H9 (cell line): ENCODE results near the gene CAMK2G. TPM values are rescaled to one million over a fixed set of nuclear protein-coding genes. Genes with fewer than 3 reads are reported as not detected.
A peak's percentile ranks its signal among the peaks of the same experiment; 100 is the strongest.

Experiments used
- DNase-seq: peaks from one replicate; pipeline ENCODE4 v3.0.0-alpha.2; 2017
- H2AFZ ChIP-seq: one replicate; pipeline ENCODE4 v1.6.1; 2013; ENCODE audit warnings: mild to moderate bottlenecking, low read length, control low read depth, moderate library complexity
- H2AK5ac ChIP-seq: 2 replicates; pipeline ENCODE4 v1.6.1; 2013; ENCODE audit warnings: low read length, control low read depth, mixed read lengths; ENCODE audit not compliant: insufficient read length
- H2BK120ac ChIP-seq: one replicate; pipeline ENCODE4 v1.6.1; 2013; ENCODE audit warnings: low read depth, mild to moderate bottlenecking, low read length, control low read depth, inconsistent platforms; ENCODE audit not compliant: poor library complexity, severe bottlenecking
- H2BK12ac ChIP-seq: 2 replicates; pipeline ENCODE4 v1.6.1; 2013; ENCODE audit warnings: low read length, control low read depth, mixed read lengths, low read depth; ENCODE audit not compliant: insufficient read length
- H2BK15ac ChIP-seq: 2 replicates; pipeline ENCODE4 v1.6.1; 2013; ENCODE audit warnings: low read depth, low read length, control low read depth
- H2BK20ac ChIP-seq: one replicate; pipeline ENCODE4 v1.6.1; 2013; ENCODE audit warnings: low read depth, mild to moderate bottlenecking, low read length, control low read depth, inconsistent platforms; ENCODE audit not compliant: poor library complexity, severe bottlenecking
- H2BK5ac ChIP-seq: 2 replicates; pipeline ENCODE4 v1.6.1; 2013; ENCODE audit warnings: low read length, control low read depth, mixed read lengths; ENCODE audit not compliant: insufficient read length
- H3K14ac ChIP-seq: 2 replicates; pipeline ENCODE4 v1.6.1; 2013; ENCODE audit warnings: low read length, control low read depth; ENCODE audit not compliant: insufficient read depth
- H3K18ac ChIP-seq: 2 replicates; pipeline ENCODE4 v1.6.1; 2013; ENCODE audit warnings: low read depth, mild to moderate bottlenecking, mixed read lengths, low read length, control low read depth; ENCODE audit not compliant: insufficient read length
- H3K23ac ChIP-seq: 2 replicates; pipeline ENCODE4 v1.6.1; 2013; ENCODE audit warnings: low read length, control low read depth, mixed read lengths, low read depth; ENCODE audit not compliant: insufficient read length
- H3K23me2 ChIP-seq: 2 replicates; pipeline ENCODE4 v1.6.1; 2013; ENCODE audit warnings: low read depth, mild to moderate bottlenecking, mixed read lengths, low read length, control low read depth; ENCODE audit not compliant: insufficient read length, poor library complexity, severe bottlenecking
- H3K27ac ChIP-seq: 2 replicates; pipeline ENCODE4 v1.5.1; 2013; ENCODE audit warnings: low read length, control low read depth, mixed read lengths, low read depth; ENCODE audit not compliant: insufficient read length
- H3K27me3 ChIP-seq: 2 replicates; pipeline ENCODE4 v1.6.1; 2013; ENCODE audit warnings: low read length, control low read depth, inconsistent platforms; ENCODE audit not compliant: insufficient read depth
- H3K4ac ChIP-seq: 2 replicates; pipeline ENCODE4 v1.6.1; 2013; ENCODE audit warnings: low read depth, mild to moderate bottlenecking, control low read depth, inconsistent platforms, low read length, moderate library complexity
- H3K4me1 ChIP-seq: 2 replicates; pipeline ENCODE4 v1.6.1; 2013; ENCODE audit warnings: low read length, control low read depth, inconsistent platforms; ENCODE audit not compliant: insufficient read depth
- H3K4me2 ChIP-seq: 2 replicates; pipeline ENCODE4 v1.6.1; 2013; ENCODE audit warnings: low read length, control low read depth, mixed read lengths; ENCODE audit not compliant: insufficient read length, insufficient read depth
- H3K56ac ChIP-seq: 2 replicates; pipeline ENCODE4 v1.6.1; 2013; ENCODE audit warnings: low read depth, mild to moderate bottlenecking, mixed read lengths, low read length, control low read depth; ENCODE audit not compliant: insufficient read length
- H3K79me1 ChIP-seq: 2 replicates; pipeline ENCODE4 v1.6.1; 2013; ENCODE audit warnings: low read depth, mild to moderate bottlenecking, moderate library complexity, low read length, control low read depth, inconsistent platforms; ENCODE audit not compliant: insufficient read depth, poor library complexity, severe bottlenecking
- H3K79me2 ChIP-seq: 2 replicates; pipeline ENCODE4 v1.6.1; 2013; ENCODE audit warnings: low read length, control low read depth, inconsistent platforms; ENCODE audit not compliant: insufficient read depth
- H3K9ac ChIP-seq: 2 replicates; pipeline ENCODE4 v1.6.1; 2013; ENCODE audit warnings: low read length, control low read depth, mixed read lengths; ENCODE audit not compliant: insufficient read length; ENCODE audit errors: extremely low read depth
- H3K9me3 ChIP-seq: one replicate; pipeline ENCODE4 v1.6.1; 2013; ENCODE audit warnings: low read depth, low read length, inconsistent platforms; ENCODE audit not compliant: control insufficient read depth
- H3T11ph ChIP-seq: one replicate; pipeline ENCODE4 v1.6.1; 2013; ENCODE audit warnings: mild to moderate bottlenecking, low read length, control low read depth, inconsistent platforms
- H4K20me1 ChIP-seq: one replicate; pipeline ENCODE4 v1.6.1; 2013; ENCODE audit not compliant: control insufficient read depth, insufficient read length, insufficient read depth
- H4K5ac ChIP-seq: 2 replicates; pipeline ENCODE4 v1.6.1; 2013; ENCODE audit warnings: low read depth, mild to moderate bottlenecking, mixed read lengths, low read length, control low read depth; ENCODE audit not compliant: insufficient read length
- H4K8ac ChIP-seq: replicated peaks from 2 replicates; pipeline ENCODE4 v1.6.1; 2013; ENCODE audit warnings: low read length, control low read depth, mixed read lengths, low read depth; ENCODE audit not compliant: insufficient read length
- H4K91ac ChIP-seq: 2 replicates; pipeline ENCODE4 v1.6.1; 2013; ENCODE audit warnings: low read depth, mild to moderate bottlenecking, moderate library complexity, mixed read lengths, low read length, control low read depth; ENCODE audit not compliant: insufficient read length
- H3K27ac Mint-ChIP-seq, 3 experiments: 2 replicates in 2 of 3; 3 replicates in 1 of 3; pipeline ENCODE4 v1.8.0; 2020 to 2021; ENCODE audit warnings: mixed read lengths in 3 of 3, mild to moderate bottlenecking in 1 of 3, moderate library complexity in 1 of 3
- H3K27me3 Mint-ChIP-seq: 2 replicates; pipeline ENCODE4 v1.8.0; 2021; ENCODE audit warnings: low read depth, mild to moderate bottlenecking, moderate library complexity, mixed read lengths
- H3K36me3 Mint-ChIP-seq, 3 experiments: 2 replicates in 2 of 3; 3 replicates in 1 of 3; pipeline ENCODE4 v1.8.0; 2020 to 2021; ENCODE audit warnings: low read depth in 3 of 3, mixed read lengths in 3 of 3; ENCODE audit not compliant: insufficient read depth in 1 of 3
- H3K4me1 Mint-ChIP-seq, 2 experiments: 2 replicates each; pipeline ENCODE4 v1.8.0; 2020; ENCODE audit warnings: mixed read lengths in 2 of 2
- H3K4me3 Mint-ChIP-seq, 2 experiments: 2 replicates in 1 of 2; 3 replicates in 1 of 2; pipeline ENCODE4 v1.8.0; 2020 to 2021; ENCODE audit warnings: mild to moderate bottlenecking in 2 of 2, mixed read lengths in 2 of 2, moderate library complexity in 1 of 2
- H3K9me3 Mint-ChIP-seq, 2 experiments: 2 replicates in 1 of 2; 3 replicates in 1 of 2; pipeline ENCODE4 v1.8.0; 2020; ENCODE audit warnings: mild to moderate bottlenecking in 2 of 2, mixed read lengths in 2 of 2, moderate library complexity in 1 of 2
- WGBS: extraction: QIAGEN DNeasy Blood & Tissue Kit; methylation state at CpG from one replicate; pipeline ENCODE4 v1.1.7; 2013; ENCODE audit warnings: missing lambda C conversion rate, low lambda C conversion rate, mixed read lengths; ENCODE audit not compliant: insufficient read length; ENCODE audit errors: extremely low coverage; 5-methylcytosine and 5-hydroxymethylcytosine counted together
- total RNA-seq: library from RNA; stranded (reverse); gene quantifications from 2 replicates; pipeline ENCODE4 v1.2.1, GENCODE V29; 2021
- TF ChIP-seq, protein P1 (sequence below): fragments of 200-600 bp; sonication (generic); conservative IDR thresholded peaks from 3 replicates; pipeline ENCODE4 v1.8.0; 2021; ENCODE audit warnings: antibody characterized with exemption, mild to moderate bottlenecking

Gene CAMK2G
- total RNA-seq, 1 experiment from 2014 or later: 31.8 TPM

DNA sequence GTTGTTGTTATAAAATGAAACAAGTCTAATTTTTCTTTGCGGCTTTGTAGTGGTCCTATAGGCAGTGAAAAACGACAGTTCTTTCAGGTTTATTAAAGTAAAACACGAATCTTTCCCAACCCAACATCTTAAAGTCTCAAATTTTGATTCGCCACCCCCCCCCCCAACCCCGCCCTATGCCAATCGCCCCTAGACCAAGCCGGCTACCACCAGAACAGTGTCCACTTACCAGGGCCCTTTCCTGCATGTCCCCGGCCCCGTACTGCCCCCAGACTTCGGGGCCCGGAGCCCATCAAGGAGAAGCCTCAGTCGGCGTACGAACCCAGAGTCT is 92.8 kb downstream of the CAMK2G start:
- Mint-ChIP-seq H3K36me3 (peaks cover 8 to 29% (median 25%) of the 10 kb centered on the region in 3 experiments; a peak in 6 of 7 replicates), H3K4me1 (peaks cover 32 to 33% of the 10 kb centered on the region in 2 experiments), H3K27ac (peak overlapping the region; percentile 99 to 100 (median 100); a peak in 6 of 7 replicates), H3K27me3 (no peaks in the 10 kb centered on the region), H3K4me3 (peak overlapping the region; percentile 99), H3K9me3 (no peaks in the 10 kb centered on the region)
- DNase-seq: no peak
- Histone ChIP-seq H3K56ac (no peak overlapping the region), H3K4me1 (peaks cover 1% of the 10 kb centered on the region; the same call in 1 of the 2 replicates), H3K23me2 (peaks cover 11% of the 10 kb centered on the region), H3K27me3 (no peaks in the 10 kb centered on the region), H2BK20ac (no peak overlapping the region), H3K9ac (peak overlapping the region; percentile 89), H2BK120ac (peak overlapping the region; percentile 61), H2BK15ac (no peak overlapping the region), H3K4me2 (peak overlapping the region; percentile 99), H4K20me1 (no peaks in the 10 kb centered on the region), H3T11ph (no peak overlapping the region), H2AFZ (no peak overlapping the region), H3K14ac (peak overlapping the region; percentile 54), H3K18ac (no peak overlapping the region), H3K9me3 (no peaks in the 10 kb centered on the region), H3K27ac (no peak overlapping the region), H3K79me1 (peaks cover 11% of the 10 kb centered on the region), H2BK5ac (no peak overlapping the region), H4K91ac (no peak overlapping the region), H2AK5ac (no peak overlapping the region), H3K4ac (no peak overlapping the region), H4K5ac (peak overlapping the region; percentile 55), H4K8ac (no peak overlapping the region), H2BK12ac (no peak overlapping the region), H3K79me2 (peaks cover 12% of the 10 kb centered on the region; the same call in 1 of the 2 replicates), H3K23ac (no peak overlapping the region)
- no CpG with 5 or more reads among the region's 14 CpGs for WGBS
- TF ChIP-seq, protein P1, sequence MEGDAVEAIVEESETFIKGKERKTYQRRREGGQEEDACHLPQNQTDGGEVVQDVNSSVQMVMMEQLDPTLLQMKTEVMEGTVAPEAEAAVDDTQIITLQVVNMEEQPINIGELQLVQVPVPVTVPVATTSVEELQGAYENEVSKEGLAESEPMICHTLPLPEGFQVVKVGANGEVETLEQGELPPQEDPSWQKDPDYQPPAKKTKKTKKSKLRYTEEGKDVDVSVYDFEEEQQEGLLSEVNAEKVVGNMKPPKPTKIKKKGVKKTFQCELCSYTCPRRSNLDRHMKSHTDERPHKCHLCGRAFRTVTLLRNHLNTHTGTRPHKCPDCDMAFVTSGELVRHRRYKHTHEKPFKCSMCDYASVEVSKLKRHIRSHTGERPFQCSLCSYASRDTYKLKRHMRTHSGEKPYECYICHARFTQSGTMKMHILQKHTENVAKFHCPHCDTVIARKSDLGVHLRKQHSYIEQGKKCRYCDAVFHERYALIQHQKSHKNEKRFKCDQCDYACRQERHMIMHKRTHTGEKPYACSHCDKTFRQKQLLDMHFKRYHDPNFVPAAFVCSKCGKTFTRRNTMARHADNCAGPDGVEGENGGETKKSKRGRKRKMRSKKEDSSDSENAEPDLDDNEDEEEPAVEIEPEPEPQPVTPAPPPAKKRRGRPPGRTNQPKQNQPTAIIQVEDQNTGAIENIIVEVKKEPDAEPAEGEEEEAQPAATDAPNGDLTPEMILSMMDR: no peak
